ENCODE data around the gene LETM1. TPM values are rescaled to one million over a fixed set of nuclear protein-coding genes. Genes with fewer than 3 reads are reported as not detected.

The LETM1 gene
- total and polyA plus RNA-seq, 2 donors (not counting 1 experiment from before 2014, with no cell fraction given): 15.8 to 70.4 TPM

GRCh38 chr4:1771555-1772305 is 84.2 kb downstream of the LETM1 start:
- H3K36me3 ChIP-seq (ENCODE audit: control insufficient read depth, insufficient read depth, low read length): no peaks in the 10 kb centered on the region
- H3K9ac ChIP-seq (ENCODE audit: insufficient read depth, low read length): no peak overlapping the region
- H3K27ac ChIP-seq (ENCODE audit: insufficient read depth, low read length): no peak overlapping the region
- no peak overlapping the region for H3K4me3 ChIP-seq (replicated peaks in 1 of 4; ENCODE audit: control extremely low read depth in 1 of 4, insufficient read depth in 1 of 4, low read depth in 3 of 4, low read length in 4 of 4)
- no peaks in the 10 kb centered on the region for H3K27me3 ChIP-seq (ENCODE audit: control insufficient read depth, insufficient read depth, low read length)
- no peaks in the 10 kb centered on the region for H3K79me2 ChIP-seq (ENCODE audit: control insufficient read depth, insufficient read depth, low read length)
- no peak for DNase-seq (ENCODE audit: low read depth in 2 of 2)
- no peak for TF ChIP-seq CTCF (conservative IDR thresholded peaks at IDR 0.05 in 1 of 2, IDR thresholded peaks at IDR 0.05 in 1 of 2; ENCODE audit: low read depth in 1 of 2, low read length in 2 of 2)
- TF ChIP-seq EZH2 (IDR thresholded peaks at IDR 0.05; ENCODE audit: low read length, missing control alignments): no peak
- no peaks in the 10 kb centered on the region for H3K4me1 ChIP-seq (ENCODE audit: control insufficient read depth, extremely low read depth, insufficient read depth, low read length)
- H4K20me1 ChIP-seq (ENCODE audit: control insufficient read depth, extremely low read depth, insufficient read depth, low read length): no peaks in the 10 kb centered on the region
- no peak overlapping the region for H2AFZ ChIP-seq (ENCODE audit: low read length)
- H3K9me3 ChIP-seq (ENCODE audit: control insufficient read depth, insufficient read depth, low read depth, low read length): no peaks in the 10 kb centered on the region
- H3K4me2 ChIP-seq (ENCODE audit: extremely low read depth, insufficient read depth, low read length): no peak overlapping the region

GRCh38 chr4:1770791-1771231 is 85.1 kb downstream of the LETM1 start:
- Histone ChIP-seq H2AFZ (ENCODE audit: low read length) (no peak overlapping the region), H3K27ac (ENCODE audit: insufficient read depth, low read length) (no peak overlapping the region), H4K20me1 (ENCODE audit: control insufficient read depth, extremely low read depth, insufficient read depth, low read length) (no peaks in the 10 kb centered on the region), H3K27me3 (ENCODE audit: control insufficient read depth, insufficient read depth, low read length) (no peaks in the 10 kb centered on the region), H3K4me1 (ENCODE audit: control insufficient read depth, extremely low read depth, insufficient read depth, low read length) (no peaks in the 10 kb centered on the region), H3K9ac (ENCODE audit: insufficient read depth, low read length) (no peak overlapping the region), H3K9me3 (ENCODE audit: control insufficient read depth, insufficient read depth, low read depth, low read length) (no peaks in the 10 kb centered on the region), H3K4me2 (ENCODE audit: extremely low read depth, insufficient read depth, low read length) (no peak overlapping the region), H3K36me3 (ENCODE audit: control insufficient read depth, insufficient read depth, low read length) (no peaks in the 10 kb centered on the region), H3K4me3 (replicated peaks in 1 of 4; ENCODE audit: control extremely low read depth in 1 of 4, insufficient read depth in 1 of 4, low read depth in 3 of 4, low read length in 4 of 4) (no peak overlapping the region), H3K79me2 (ENCODE audit: control insufficient read depth, insufficient read depth, low read length) (no peaks in the 10 kb centered on the region)
- TF ChIP-seq EZH2 (IDR thresholded peaks at IDR 0.05; ENCODE audit: low read length, missing control alignments) (no peak), CTCF (conservative IDR thresholded peaks at IDR 0.05 in 1 of 2, IDR thresholded peaks at IDR 0.05 in 1 of 2; ENCODE audit: low read depth in 1 of 2, low read length in 2 of 2) (no peak)
- no peak for DNase-seq (ENCODE audit: low read depth in 2 of 2)

- no peaks in the 10 kb centered on the region for H4K20me1 ChIP-seq (ENCODE audit: control insufficient read depth, extremely low read depth, insufficient read depth, low read length)
- H3K4me1 ChIP-seq (ENCODE audit: control insufficient read depth, extremely low read depth, insufficient read depth, low read length): no peaks in the 10 kb centered on the region
- no peak overlapping the region for H3K4me3 ChIP-seq (replicated peaks in 1 of 4; ENCODE audit: control extremely low read depth in 1 of 4, insufficient read depth in 1 of 4, low read depth in 3 of 4, low read length in 4 of 4)
- no peak overlapping the region for H3K9ac ChIP-seq (ENCODE audit: insufficient read depth, low read length)
- no peaks in the 10 kb centered on the region for H3K36me3 ChIP-seq (ENCODE audit: control insufficient read depth, insufficient read depth, low read length)
- no peak overlapping the region for H3K27ac ChIP-seq (ENCODE audit: insufficient read depth, low read length)
- no peaks in the 10 kb centered on the region for H3K27me3 ChIP-seq (ENCODE audit: control insufficient read depth, insufficient read depth, low read length)
- DNase-seq (ENCODE audit: low read depth in 2 of 2): no peak
- H3K79me2 ChIP-seq (ENCODE audit: control insufficient read depth, insufficient read depth, low read length): no peaks in the 10 kb centered on the region
- TF ChIP-seq EZH2 (IDR thresholded peaks at IDR 0.05; ENCODE audit: low read length, missing control alignments) (no peak), CTCF (conservative IDR thresholded peaks at IDR 0.05 in 1 of 2, IDR thresholded peaks at IDR 0.05 in 1 of 2; ENCODE audit: low read depth in 1 of 2, low read length in 2 of 2) (no peak)
- H3K4me2 ChIP-seq (ENCODE audit: extremely low read depth, insufficient read depth, low read length): no peak overlapping the region
- H3K9me3 ChIP-seq (ENCODE audit: control insufficient read depth, insufficient read depth, low read depth, low read length): no peaks in the 10 kb centered on the region
- H2AFZ ChIP-seq (ENCODE audit: low read length): no peak overlapping the region
Observed at GRCh38 chr4:1770245-1770644, 85.7 kb downstream of the LETM1 start.

All from fibroblast of lung (primary cell).